Panc1 (cell line): Measurements from ENCODE around the gene PLAAT1. TPM values are rescaled to one million over a fixed set of nuclear protein-coding genes. Genes with fewer than 3 reads are reported as not detected.

Source experiments
- ATAC-seq: fragments of 200-7000 bp; cut with Tn5 transposase; 2 replicates; pipeline ENCODE4 v1.9.1; 2020; ENCODE audit warnings: mild to moderate bottlenecking, moderate library complexity
- BruUV-seq: library from RNA; stranded (reverse); fragments of 400-500 nt; replicated peaks from 2 replicates; lab custom pipeline; 2021; lab: Mats Ljungman, UMichigan
- CTCF ChIA-PET: fragments of 300-600 bp; sonication (Branson Sonifier 250); formaldehyde crosslinking; loops from one replicate; lab custom pipeline; 2022; ENCODE audit warnings: antibody characterized with exemption; lab: Charles Lee
- POLR2A ChIA-PET: fragments of 300-600 bp; sonication (Branson Sonifier 250); formaldehyde crosslinking; loops from one replicate; lab custom pipeline; 2022; ENCODE audit warnings: antibody characterized with exemption; lab: Charles Lee
- DNase-seq: peaks from one replicate; pipeline ENCODE4 v3.0.0-alpha.2; 2010; ENCODE audit warnings: low read depth, low spot score
- H3K27ac ChIP-seq: 2 replicates; pipeline ENCODE4 v1.5.1; 2011; ENCODE audit warnings: mild to moderate bottlenecking, low read length, inconsistent platforms
- H3K27me3 ChIP-seq: fragments of 200-500 bp; sonication (Bioruptor generic); 2 replicates; pipeline ENCODE4 v1.6.0; 2014; ENCODE audit warnings: low read length, inconsistent platforms; ENCODE audit not compliant: control insufficient read depth, insufficient read depth
- H3K36me3 ChIP-seq: fragments of 200-500 bp; sonication (Bioruptor generic); 2 replicates; pipeline ENCODE4 v1.5.1; 2014; ENCODE audit warnings: inconsistent platforms, mild to moderate bottlenecking, low read length, moderate library complexity; ENCODE audit not compliant: control insufficient read depth, insufficient read depth
- H3K4me1 ChIP-seq: 2 replicates; pipeline ENCODE4 v1.5.1; 2011; ENCODE audit warnings: inconsistent platforms, mild to moderate bottlenecking, low read length, moderate library complexity; ENCODE audit not compliant: control insufficient read depth, insufficient read depth
- H3K4me3 ChIP-seq, 2 experiments: 2 replicates each; pipeline ENCODE4 v1.5.1; 2011 to 2012; ENCODE audit warnings: low read depth in 2 of 2, low read length in 2 of 2, mild to moderate bottlenecking in 2 of 2, inconsistent platforms in 1 of 2, moderate library complexity in 1 of 2
- H3K9me3 ChIP-seq: fragments of 200-500 bp; sonication (Bioruptor generic); 2 replicates; pipeline ENCODE4 v1.5.1; 2014; ENCODE audit warnings: low read depth, mild to moderate bottlenecking, inconsistent platforms, low read length, moderate library complexity; ENCODE audit not compliant: control insufficient read depth, insufficient read depth
- CTCF ChIP-seq: fragments of 450-650 bp; IDR thresholded peaks from 2 replicates; pipeline ENCODE4 v1.5.1; 2017; ENCODE audit warnings: mild to moderate bottlenecking
- POLR2AphosphoS5 ChIP-seq: IDR thresholded peaks from 2 replicates; pipeline ENCODE4 v1.6.1; 2012; ENCODE audit warnings: mild to moderate bottlenecking, low read depth, low read length, moderate library complexity
- REST ChIP-seq, 2 experiments: IDR thresholded peaks; 2 replicates each; pipeline ENCODE4 v1.6.1; 2011 to 2012; ENCODE audit warnings: low read depth in 2 of 2, control low read depth in 1 of 2, low read length in 1 of 2, mild to moderate bottlenecking in 1 of 2, moderate library complexity in 1 of 2; ENCODE audit not compliant: insufficient read depth in 1 of 2
- SIN3A ChIP-seq: IDR thresholded peaks from 2 replicates; pipeline ENCODE4 v1.6.1; 2012; ENCODE audit warnings: low read depth, mild to moderate bottlenecking, low read length, moderate library complexity, borderline replicate concordance; ENCODE audit not compliant: insufficient read depth
- TCF7L2 ChIP-seq: IDR thresholded peaks from 2 replicates; pipeline ENCODE4 v1.6.1; 2011; ENCODE audit warnings: mild to moderate bottlenecking, low read depth, low read length, inconsistent platforms
- in situ Hi-C: cut with HindIII; loops from 2 replicates; pipeline ENCODE4 v1.10.0; 2016; ENCODE audit warnings: low sequenced_read_pairs, low pct_unique_long_range_greater_than_20kb
- intact Hi-C: fragments of 100-400 bp; cut with micrococcal nuclease; formaldehyde crosslinking; loops from one replicate; pipeline ENCODE4 v1.10.0; 2022; ENCODE audit not compliant: unreplicated experiment
- total RNA-seq: library from RNA; stranded (reverse); gene quantifications from one replicate; pipeline ENCODE4 v1.2.1, GENCODE V29; 2021; ENCODE audit not compliant: unreplicated experiment

The PLAAT1 gene
- total RNA-seq, 1 experiment from 2014 or later: 3.9 TPM

GRCh38 chr3:193229851-193230420 is 11.1 kb upstream of the PLAAT1 start:
- ChIA-PET CTCF (no interaction called here), POLR2A (no interaction called here)
- TF ChIP-seq SIN3A (no peak), CTCF (no peak), REST (IDR thresholded peaks at IDR 0.05; ENCODE audit: insufficient read depth in 1 of 2, low read depth in 2 of 2, low read length in 1 of 2) (no peak), POLR2AphosphoS5 (no peak), TCF7L2 (no peak)
- Histone ChIP-seq H3K36me3 (no peaks in the 10 kb centered on the region), H3K9me3 (no peaks in the 10 kb centered on the region), H3K27me3 (peaks cover 3% of the 10 kb centered on the region; the same call in 1 of the 2 replicates), H3K27ac (no peak overlapping the region), H3K4me3 (no peak overlapping the region), H3K4me1 (no peaks in the 10 kb centered on the region)
- intact Hi-C loops (no loop called here), in situ Hi-C loops (no loop called here)
- ATAC-seq (no peak), DNase-seq (no peak)
- BruUV-seq: no TSS peak

DNA sequence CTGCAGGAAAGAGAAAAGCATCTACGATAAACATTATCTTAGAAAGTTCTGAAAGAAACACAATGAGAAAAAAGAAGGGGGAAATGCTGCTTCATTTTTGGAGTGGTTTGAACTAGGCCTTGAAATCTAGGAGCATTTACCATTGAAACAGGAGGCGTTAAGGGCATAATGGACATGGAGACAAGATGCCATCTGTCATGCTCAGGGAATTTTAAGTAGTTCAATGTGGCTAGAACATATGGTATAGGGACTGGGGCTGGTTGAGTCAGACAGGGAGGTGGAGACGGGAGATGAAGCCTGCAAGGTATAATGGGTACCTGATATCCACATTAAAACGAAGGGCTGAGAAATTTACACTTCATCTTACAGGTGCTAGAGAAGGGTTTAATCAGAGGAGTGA is 10.4 kb upstream of the PLAAT1 start:
- POLR2A ChIA-PET: no interaction called here
- no peak overlapping the region for H3K4me3 ChIP-seq

GRCh38 chr3:193231201-193231600 is 9.8 kb upstream of the PLAAT1 start:
- CTCF ChIA-PET: no interaction called here
- no peak for TF ChIP-seq REST (IDR thresholded peaks at IDR 0.05; ENCODE audit: insufficient read depth in 1 of 2, low read depth in 2 of 2, low read length in 1 of 2)
- no peak for TF ChIP-seq TCF7L2
- no peak for TF ChIP-seq SIN3A
- TF ChIP-seq POLR2AphosphoS5: no peak
- no peak for TF ChIP-seq CTCF
- H3K27me3 ChIP-seq: 0 out of 2 replicates have a peak, but pooled peaks cover 3% of the 10 kb centered on the region
- ATAC-seq (no peak), DNase-seq (no peak)
- no TSS peak for BruUV-seq
- H3K4me3 ChIP-seq: no peak overlapping the region
- H3K36me3 ChIP-seq: no peaks in the 10 kb centered on the region
- intact Hi-C loops (no loop called here), in situ Hi-C loops (no loop called here)
- H3K9me3 ChIP-seq: no peaks in the 10 kb centered on the region
- no peak overlapping the region for H3K27ac ChIP-seq
- no peaks in the 10 kb centered on the region for H3K4me1 ChIP-seq
- POLR2A ChIA-PET: no interaction called here

More for the DNA sequence above, 10.4 kb upstream of the PLAAT1 start:
- Histone ChIP-seq H3K36me3 (no peaks in the 10 kb centered on the region), H3K4me1 (no peaks in the 10 kb centered on the region), H3K27ac (no peak overlapping the region), H3K9me3 (no peaks in the 10 kb centered on the region), H3K27me3 (peaks cover 3% of the 10 kb centered on the region; the same call in 1 of the 2 replicates)
- intact Hi-C loops: no loop called here
- no peak for ATAC-seq
- CTCF ChIA-PET: no interaction called here
- no peak for DNase-seq
- no TSS peak for BruUV-seq
- in situ Hi-C loops: no loop called here
- TF ChIP-seq POLR2AphosphoS5 (no peak), SIN3A (no peak)
